Skeletal muscle tissue (tissue), 4 donors: Measurements from ENCODE around the gene KIN. TPM values are rescaled to one million over a fixed set of nuclear protein-coding genes. Genes with fewer than 3 reads are reported as not detected.
"Not testable (repeated sequence)": the region's sequence is repeated elsewhere in the genome, so short reads cannot be mapped to it uniquely, and the experiment has no call there.

Source experiments
- H3K27ac ChIP-seq: one replicate; pipeline ENCODE4 v1.7.0; 2013; ENCODE audit warnings: mild to moderate bottlenecking, low read depth, low read length, inconsistent platforms
- H3K27me3 ChIP-seq, 3 donors: one replicate each; pipeline ENCODE4 v1.7.0; 2013; ENCODE audit warnings: low read length in 3 of 3; ENCODE audit not compliant: control insufficient read depth in 3 of 3, insufficient read depth in 3 of 3
- H3K36me3 ChIP-seq, 3 donors: one replicate each; pipeline ENCODE4 v1.7.0; 2013; ENCODE audit warnings: low read length in 3 of 3; ENCODE audit not compliant: control insufficient read depth in 3 of 3, insufficient read depth in 3 of 3
- H3K4me1 ChIP-seq, 3 donors: one replicate each; pipeline ENCODE4 v1.7.0; 2013; ENCODE audit warnings: low read length in 3 of 3, mild to moderate bottlenecking in 3 of 3; ENCODE audit not compliant: control insufficient read depth in 3 of 3, insufficient read depth in 3 of 3
- H3K4me3 ChIP-seq, 3 donors: one replicate each; pipeline ENCODE4 v1.7.0; 2013; ENCODE audit warnings: low read length in 3 of 3
- H3K9ac ChIP-seq, 3 donors: one replicate each; pipeline ENCODE4 v1.7.0; 2013; ENCODE audit warnings: low read length in 3 of 3, mild to moderate bottlenecking in 3 of 3, moderate library complexity in 2 of 3, low read depth in 1 of 3
- H3K9me3 ChIP-seq, 3 donors: one replicate each; pipeline ENCODE4 v1.7.0; 2013; ENCODE audit warnings: low read length in 3 of 3; ENCODE audit not compliant: control insufficient read depth in 3 of 3
- total RNA-seq: library from RNA; depleted of rRNA; stranded (reverse); fragments of >200 nt; gene quantifications from one replicate; pipeline ENCODE4 v1.2.3, GENCODE V29; 2014
- donor health status: Osteomylitis.

KIN gene
- total RNA-seq, 1 donor from 2014 or later, result 8.4 TPM

GRCh38 chr10:7750222-7750621 is 37.6 kb downstream of the KIN start:
- Histone ChIP-seq H3K4me1 (no peaks in the 10 kb centered on the region), H3K27me3 (no peaks in the 10 kb centered on the region), H3K9ac (no peak overlapping the region), H3K4me3 (no peak overlapping the region), H3K27ac (no peak overlapping the region), H3K9me3 (no peaks in the 10 kb centered on the region), H3K36me3 (peaks cover 10 to 25% (median 18%) of the 10 kb centered on the region in 3 donors)

- H3K9me3 ChIP-seq, H3K27me3 ChIP-seq, H3K27ac ChIP-seq, H3K9ac ChIP-seq, H3K4me3 ChIP-seq, H3K4me1 ChIP-seq: not testable (repeated sequence)
- H3K36me3 ChIP-seq, result peaks cover 7 to 16% (median 10%) of the 10 kb centered on the region in 3 donors
Observed at GRCh38 chr10:7748637-7749036, 39.2 kb downstream of the KIN start.

GRCh38 chr10:7744307-7744706 is 43.5 kb downstream of the KIN start:
- no peaks in the 10 kb centered on the region for H3K4me1 ChIP-seq
- no peaks in the 10 kb centered on the region for H3K36me3 ChIP-seq
- H3K9ac ChIP-seq, result no peak overlapping the region
- no peak overlapping the region for H3K27ac ChIP-seq
- H3K4me3 ChIP-seq, result no peak overlapping the region
- H3K9me3 ChIP-seq, result no peaks in the 10 kb centered on the region
- no peaks in the 10 kb centered on the region for H3K27me3 ChIP-seq

GRCh38 chr10:7738536-7739407 is 49.0 kb downstream of the KIN start:
- Histone ChIP-seq H3K27me3 (no peaks in the 10 kb centered on the region), H3K27ac (no peak overlapping the region)

GRCh38 chr10:7734821-7735220 is 53.0 kb downstream of the KIN start:
- Histone ChIP-seq H3K27ac (no peak overlapping the region), H3K9ac (no peak overlapping the region), H3K4me3 (no peak overlapping the region), H3K36me3 (no peaks in the 10 kb centered on the region), H3K4me1 (no peaks in the 10 kb centered on the region), H3K27me3 (no peaks in the 10 kb centered on the region), H3K9me3 (no peaks in the 10 kb centered on the region)

More at GRCh38 chr10:7738536-7739407, 49.0 kb downstream of the KIN start:
- no peaks in the 10 kb centered on the region for H3K4me1 ChIP-seq
- H3K4me3 ChIP-seq, result no peak overlapping the region
- H3K9me3 ChIP-seq, result no peaks in the 10 kb centered on the region
- no peak overlapping the region for H3K9ac ChIP-seq
- H3K36me3 ChIP-seq, result no peaks in the 10 kb centered on the region

- H3K9me3 ChIP-seq, result no peaks in the 10 kb centered on the region
- no peak overlapping the region for H3K27ac ChIP-seq
- H3K4me1 ChIP-seq, result no peaks in the 10 kb centered on the region
- no peak overlapping the region for H3K9ac ChIP-seq
- peaks cover 0 to 3% (median under 1%) of the 10 kb centered on the region in 3 donors for H3K27me3 ChIP-seq
- H3K4me3 ChIP-seq, result no peak overlapping the region
- H3K36me3 ChIP-seq, result no peaks in the 10 kb centered on the region
Observed at GRCh38 chr10:7722927-7723529, 64.8 kb downstream of the KIN start.

GRCh38 chr10:7720478-7720877 is 67.3 kb downstream of the KIN start:
- Histone ChIP-seq H3K27me3 (peaks cover 0 to 8% (median 3%) of the 10 kb centered on the region in 3 donors), H3K36me3 (no peaks in the 10 kb centered on the region), H3K27ac (no peak overlapping the region)

GRCh38 chr10:7718685-7719084 is 69.1 kb downstream of the KIN start:
- Histone ChIP-seq H3K4me3 (no peak overlapping the region), H3K9me3 (no peaks in the 10 kb centered on the region)

More at GRCh38 chr10:7720478-7720877, 67.3 kb downstream of the KIN start:
- Histone ChIP-seq H3K4me1 (no peaks in the 10 kb centered on the region), H3K4me3 (no peak overlapping the region), H3K9ac (no peak overlapping the region), H3K9me3 (no peaks in the 10 kb centered on the region)

GRCh38 chr10:7717767-7718166 is 70.0 kb downstream of the KIN start:
- Histone ChIP-seq H3K9me3 (no peaks in the 10 kb centered on the region), H3K27me3 (peaks cover 0 to 12% (median 4%) of the 10 kb centered on the region in 3 donors), H3K9ac (no peak overlapping the region), H3K36me3 (no peaks in the 10 kb centered on the region), H3K27ac (no peak overlapping the region), H3K4me3 (no peak overlapping the region), H3K4me1 (no peaks in the 10 kb centered on the region)

More at GRCh38 chr10:7718685-7719084, 69.1 kb downstream of the KIN start:
- no peaks in the 10 kb centered on the region for H3K36me3 ChIP-seq
- no peak overlapping the region for H3K9ac ChIP-seq
- H3K4me1 ChIP-seq, result no peaks in the 10 kb centered on the region
- H3K27ac ChIP-seq, result no peak overlapping the region
- peaks cover 0 to 12% (median 4%) of the 10 kb centered on the region in 3 donors for H3K27me3 ChIP-seq

GRCh38 chr10:7715515-7715914 is 72.3 kb downstream of the KIN start:
- H3K27ac ChIP-seq, result no peak overlapping the region
- no peaks in the 10 kb centered on the region for H3K4me1 ChIP-seq
- H3K27me3 ChIP-seq, result peaks cover 0 to 12% (median 4%) of the 10 kb centered on the region in 3 donors
- no peak overlapping the region for H3K9ac ChIP-seq
- H3K4me3 ChIP-seq, result no peak overlapping the region
- no peaks in the 10 kb centered on the region for H3K9me3 ChIP-seq
- H3K36me3 ChIP-seq, result no peaks in the 10 kb centered on the region
